Smooth muscle cell (in vitro differentiated cells): ENCODE results near the gene OAT. TPM values are rescaled to one million over a fixed set of nuclear protein-coding genes. Genes with fewer than 3 reads are reported as not detected.

Experiments
- DNase-seq: peaks from one replicate; lab custom pipeline; 2025; ENCODE audit not compliant: unreplicated experiment; lab: John Stamatoyannopoulos, UW
- H2AFZ ChIP-seq: fragments of 200-600 bp; sonication (generic); 2 replicates; pipeline ENCODE4 v1.6.0; 2016; ENCODE audit warnings: antibody characterized with exemption, low read depth, mild to moderate bottlenecking
- H3F3A ChIP-seq: fragments of 200-600 bp; sonication (generic); 2 replicates; pipeline ENCODE4 v1.6.0; 2017; ENCODE audit warnings: antibody characterized with exemption, low read depth
- H3K27ac ChIP-seq: fragments of 200-600 bp; sonication (generic); 2 replicates; pipeline ENCODE4 v1.5.1; 2016; ENCODE audit warnings: low read depth, mild to moderate bottlenecking
- H3K27me3 ChIP-seq: fragments of 200-600 bp; sonication (generic); 2 replicates; pipeline ENCODE4 v1.6.1; 2016; ENCODE audit warnings: low read depth, mild to moderate bottlenecking
- H3K36me3 ChIP-seq: fragments of 200-600 bp; sonication (generic); 2 replicates; pipeline ENCODE4 v1.5.1; 2016; ENCODE audit warnings: low read depth
- H3K4me1 ChIP-seq: fragments of 200-600 bp; sonication (generic); 2 replicates; pipeline ENCODE4 v1.5.1; 2016; ENCODE audit warnings: low read depth
- H3K4me2 ChIP-seq: fragments of 200-600 bp; sonication (generic); 2 replicates; pipeline ENCODE4 v1.6.0; 2016; ENCODE audit warnings: mild to moderate bottlenecking
- H3K4me3 ChIP-seq: fragments of 200-600 bp; sonication (generic); 2 replicates; pipeline ENCODE4 v1.5.1; 2016; ENCODE audit warnings: mild to moderate bottlenecking
- H3K79me2 ChIP-seq: fragments of 200-600 bp; sonication (generic); 2 replicates; pipeline ENCODE4 v1.6.0; 2016; ENCODE audit warnings: low read depth, mild to moderate bottlenecking
- H3K9ac ChIP-seq: fragments of 200-600 bp; sonication (generic); 2 replicates; pipeline ENCODE4 v1.6.0; 2016; ENCODE audit warnings: low read depth
- H3K9me3 ChIP-seq: fragments of 200-600 bp; sonication (generic); replicated peaks from 2 replicates; pipeline ENCODE4 v1.5.1; 2016; ENCODE audit warnings: low read depth
- H4K20me1 ChIP-seq: fragments of 200-600 bp; sonication (generic); 2 replicates; pipeline ENCODE4 v1.6.0; 2016; ENCODE audit warnings: low read depth
- CTCF ChIP-seq: fragments of 200-600 bp; sonication (generic); IDR thresholded peaks from 2 replicates; pipeline ENCODE4 v1.5.1; 2017; ENCODE audit warnings: borderline replicate concordance, mild to moderate bottlenecking, antibody characterized with exemption; ENCODE audit not compliant: insufficient read depth, poor library complexity, severe bottlenecking
- WGBS: methylation state at CpG from one replicate; pipeline ENCODE4 v1.1.7; 2016; ENCODE audit warnings: low lambda C conversion rate; 5-methylcytosine and 5-hydroxymethylcytosine counted together
- polyA plus RNA-seq: library from polyadenylated mRNA; unstranded; fragments of >200 nt; fragmentation: Nextera tagmentation; extraction: Ambion mirVana; gene quantifications from 2 replicates; pipeline ENCODE4 v1.2.1, GENCODE V29; 2016
- total RNA-seq: library from RNA; depleted of rRNA; stranded (reverse); fragments of >200 nt; gene quantifications from 2 replicates; pipeline ENCODE4 v1.2.3, GENCODE V29; 2014

The OAT gene
- total and polyA plus RNA-seq, 2 experiments from 2014 or later: 107 to 160 TPM

GRCh38 chr10:124417895-124418725, 613 bp downstream of the OAT start:
- H3F3A ChIP-seq: no peaks in the 10 kb centered on the region
- peak overlapping the region; percentile 84 for H3K4me2 ChIP-seq
- no peaks in the 10 kb centered on the region for H3K9me3 ChIP-seq
- no peaks in the 10 kb centered on the region for H3K27me3 ChIP-seq
- H2AFZ ChIP-seq: no peak overlapping the region
- peaks cover 53% of the 10 kb centered on the region for H3K79me2 ChIP-seq
- peak overlapping the region; percentile 84 for H3K9ac ChIP-seq
- no peaks in the 10 kb centered on the region for H3K36me3 ChIP-seq
- WGBS: 2% methylated on average over 38 of the region's 64 CpGs
- peak overlapping the region; percentile 60 for H3K27ac ChIP-seq
- H3K4me1 ChIP-seq: peaks cover 4% of the 10 kb centered on the region
- TF ChIP-seq CTCF: no peak
- H3K4me3 ChIP-seq: peak overlapping the region; percentile 75
- peaks cover 50% of the 10 kb centered on the region for H4K20me1 ChIP-seq
- peak; percentile 65 for DNase-seq

- no peak for DNase-seq
- no peaks in the 10 kb centered on the region for H3F3A ChIP-seq
- H3K4me1 ChIP-seq: peaks cover 4% of the 10 kb centered on the region
- no peak overlapping the region for H2AFZ ChIP-seq
- H4K20me1 ChIP-seq: peaks cover 63% of the 10 kb centered on the region
- no peaks in the 10 kb centered on the region for H3K27me3 ChIP-seq
- no peaks in the 10 kb centered on the region for H3K36me3 ChIP-seq
- H3K4me2 ChIP-seq: peak overlapping the region; percentile 84
- H3K4me3 ChIP-seq: peak overlapping the region; percentile 75
- H3K79me2 ChIP-seq: peaks cover 64% of the 10 kb centered on the region
- no peak overlapping the region for H3K27ac ChIP-seq
- H3K9ac ChIP-seq: no peak overlapping the region
- 90% methylated on average over 6 of the region's 6 CpGs for WGBS
- no peaks in the 10 kb centered on the region for H3K9me3 ChIP-seq
- no peak for TF ChIP-seq CTCF
Observed at GRCh38 chr10:124416733-124417132, 2.0 kb downstream of the OAT start.

GRCh38 chr10:124415210-124415609, 3.5 kb downstream of the OAT start:
- TF ChIP-seq CTCF: no peak
- no peaks in the 10 kb centered on the region for H3F3A ChIP-seq
- no peak overlapping the region for H2AFZ ChIP-seq
- H3K4me2 ChIP-seq: no peak overlapping the region
- H3K79me2 ChIP-seq: peaks cover 73% of the 10 kb centered on the region
- no peak overlapping the region for H3K27ac ChIP-seq
- no peak for DNase-seq
- H3K9me3 ChIP-seq: no peaks in the 10 kb centered on the region
- H3K4me3 ChIP-seq: peak overlapping the region; percentile 75
- 91% methylated on average over 2 of the region's 2 CpGs for WGBS
- H4K20me1 ChIP-seq: peaks cover 79% of the 10 kb centered on the region
- peaks cover 4% of the 10 kb centered on the region for H3K4me1 ChIP-seq
- H3K27me3 ChIP-seq: no peaks in the 10 kb centered on the region
- no peaks in the 10 kb centered on the region for H3K36me3 ChIP-seq
- no peak overlapping the region for H3K9ac ChIP-seq
